ENCODE data around the gene PSG5.
"Not testable (repeated sequence)": the region's sequence is repeated elsewhere in the genome, so short reads cannot be mapped to it uniquely, and the experiment has no call there.

DNA sequence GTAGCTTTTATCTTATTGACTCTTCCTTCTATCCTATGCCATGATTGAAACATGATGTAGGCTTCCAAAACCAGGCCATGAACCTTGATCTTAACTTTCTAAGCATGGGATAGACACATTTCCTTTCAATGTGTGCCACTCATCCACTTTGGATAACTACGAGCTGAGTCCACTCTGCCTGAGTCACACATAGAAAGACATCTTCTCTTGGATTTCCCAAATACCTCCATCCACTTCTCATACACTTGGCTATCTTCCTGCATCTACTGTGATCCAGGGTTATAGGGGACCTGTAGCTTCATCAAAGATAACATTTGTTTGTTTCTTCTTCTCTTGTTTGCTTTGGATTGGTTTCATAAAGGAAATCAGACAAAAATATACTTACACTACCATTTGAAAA, 44.6 kb downstream of the PSG5 start:
- not testable (repeated sequence) for TF ChIP-seq CTCF (conservative IDR thresholded peaks at IDR 0.05; ENCODE audit: low read depth in 2 of 2); EZH2 (IDR thresholded peaks at IDR 0.05; ENCODE audit: low read depth, unreplicated experiment); POLR2AphosphoS5 (IDR thresholded peaks at IDR 0.05; ENCODE audit: low read depth); REST (IDR thresholded peaks at IDR 0.05; ENCODE audit: unreplicated experiment); JUNB (IDR thresholded peaks at IDR 0.05; ENCODE audit: unreplicated experiment); CREB1 (CRISPR knock-in tag; IDR thresholded peaks at IDR 0.05; ENCODE audit: low read depth); NANOG (IDR thresholded peaks at IDR 0.05; ENCODE audit: borderline replicate concordance); ZNF114 (CRISPR knock-in tag; IDR thresholded peaks at IDR 0.05); EZH2phosphoT487 (IDR thresholded peaks at IDR 0.05; ENCODE audit: unreplicated experiment); STAT1 (IDR thresholded peaks at IDR 0.05; ENCODE audit: unreplicated experiment)

All from GM23338 (cell line).